Measurements from ENCODE around the gene RLF. TPM values are rescaled to one million over a fixed set of nuclear protein-coding genes. Genes with fewer than 3 reads are reported as not detected.

The RLF gene
- polyA plus RNA-seq, 1 experiment: 11.0 TPM

- DNase-seq (ENCODE audit: low read depth, low spot score): no peak
- H3K9me3 ChIP-seq (ENCODE audit: control insufficient read depth, insufficient read depth, low read length): peaks cover 12% of the 10 kb centered on the region
- H3K27ac ChIP-seq (ENCODE audit: low read depth, low read length): no peak overlapping the region
- ChIA-PET POLR2A (no interaction called here), CTCF (interaction anchor here (0.8 to 4.4 kb wide), 4 partner anchors 9 to 54 kb away, joined by 3 to 39 read pairs (median 4); no protein-coding TSS in a partner anchor)
- 0 out of 2 replicates have a peak, but pooled peaks have one; percentile 8 for TF ChIP-seq CTCF (IDR thresholded peaks at IDR 0.05; ENCODE audit: low read depth, low read length)
- H3K4me3 ChIP-seq (ENCODE audit: low read depth, low read length): peak overlapping the region; percentile 44
- peaks cover 18% of the 10 kb centered on the region for H3K27me3 ChIP-seq (ENCODE audit: control insufficient read depth, insufficient read depth, low read length)
Observed at GRCh38 chr1:40132383-40133311, 28.5 kb upstream of the RLF start.

GRCh38 chr1:40133312-40133665 is 27.9 kb upstream of the RLF start:
- DNase-seq (ENCODE audit: low read depth, low spot score): no peak
- Histone ChIP-seq H3K27me3 (ENCODE audit: control insufficient read depth, insufficient read depth, low read length) (peaks cover 17% of the 10 kb centered on the region), H3K27ac (ENCODE audit: low read depth, low read length) (no peak overlapping the region), H3K9me3 (ENCODE audit: control insufficient read depth, insufficient read depth, low read length) (peaks cover 12% of the 10 kb centered on the region), H3K4me3 (ENCODE audit: low read depth, low read length) (peak overlapping the region; percentile 44)
- CTCF ChIA-PET: interaction anchor here (0.9 to 4.4 kb wide), 4 partner anchors 11 to 205 kb away, joined by 3 to 39 read pairs (median 6); no protein-coding TSS in a partner anchor
- no peak for TF ChIP-seq CTCF (IDR thresholded peaks at IDR 0.05; ENCODE audit: low read depth, low read length)
- POLR2A ChIA-PET: no interaction called here

GRCh38 chr1:40133839-40134238 is 27.3 kb upstream of the RLF start:
- CTCF ChIA-PET: interaction anchor here (0.9 to 4.4 kb wide), 5 partner anchors 10 to 204 kb away, joined by 3 to 39 read pairs (median 6); no protein-coding TSS in a partner anchor
- POLR2A ChIA-PET: no interaction called here

GRCh38 chr1:40140211-40140973 is 20.8 kb upstream of the RLF start:
- DNase-seq (ENCODE audit: low read depth, low spot score): no peak
- POLR2A ChIA-PET: no interaction called here
- Histone ChIP-seq H3K4me3 (ENCODE audit: low read depth, low read length) (no peak overlapping the region), H3K9me3 (ENCODE audit: control insufficient read depth, insufficient read depth, low read length) (no peaks in the 10 kb centered on the region; the same call in 1 of the 2 replicates), H3K27me3 (ENCODE audit: control insufficient read depth, insufficient read depth, low read length) (peaks cover 19% of the 10 kb centered on the region), H3K27ac (ENCODE audit: low read depth, low read length) (no peak overlapping the region)
- CTCF ChIA-PET: interaction anchor here (0.6 to 7.6 kb wide), 6 partner anchors 13 to 903 kb away, joined by 3 to 143 read pairs (median 4); no protein-coding TSS in a partner anchor
- no peak for TF ChIP-seq CTCF (IDR thresholded peaks at IDR 0.05; ENCODE audit: low read depth, low read length)

More at GRCh38 chr1:40133839-40134238, 27.3 kb upstream of the RLF start:
- H3K27me3 ChIP-seq (ENCODE audit: control insufficient read depth, insufficient read depth, low read length): peaks cover 17% of the 10 kb centered on the region
- DNase-seq (ENCODE audit: low read depth, low spot score): no peak
- H3K4me3 ChIP-seq (ENCODE audit: low read depth, low read length): no peak overlapping the region
- H3K27ac ChIP-seq (ENCODE audit: low read depth, low read length): no peak overlapping the region
- TF ChIP-seq CTCF (IDR thresholded peaks at IDR 0.05; ENCODE audit: low read depth, low read length): no peak
- H3K9me3 ChIP-seq (ENCODE audit: control insufficient read depth, insufficient read depth, low read length): peaks cover 12% of the 10 kb centered on the region

All from AG04450 (cell line).